GM19025 (cell line): ENCODE measurements around the gene CCDC171.

Experiments used
- ATAC-seq: cut with Tn5 transposase; IDR thresholded peaks from one replicate; pipeline ENCODE4 v1.9.1; 2021; ENCODE audit warnings: mild to moderate bottlenecking, low read depth, moderate library complexity; ENCODE audit not compliant: unreplicated experiment

CCDC171 gene

DNA sequence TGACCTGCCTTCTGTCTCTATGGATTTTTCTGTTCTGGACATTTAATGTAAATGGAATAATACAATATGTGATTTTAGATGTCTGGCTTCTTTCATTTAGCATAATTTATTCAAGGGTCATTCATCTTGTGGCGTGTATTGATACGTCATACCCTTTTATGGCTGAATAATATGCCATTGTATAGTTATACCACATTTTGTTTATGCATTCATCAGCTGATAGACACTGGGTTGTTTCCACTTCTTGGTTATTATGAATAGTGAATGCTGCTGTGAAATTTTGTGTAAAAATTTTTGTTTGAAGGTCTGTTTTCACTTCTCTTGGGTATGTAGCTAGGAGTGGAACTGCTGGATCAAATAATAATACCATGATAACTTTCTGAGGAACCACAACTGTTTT lies 298.9 kb downstream of the CCDC171 start:
- no peak for ATAC-seq

DNA sequence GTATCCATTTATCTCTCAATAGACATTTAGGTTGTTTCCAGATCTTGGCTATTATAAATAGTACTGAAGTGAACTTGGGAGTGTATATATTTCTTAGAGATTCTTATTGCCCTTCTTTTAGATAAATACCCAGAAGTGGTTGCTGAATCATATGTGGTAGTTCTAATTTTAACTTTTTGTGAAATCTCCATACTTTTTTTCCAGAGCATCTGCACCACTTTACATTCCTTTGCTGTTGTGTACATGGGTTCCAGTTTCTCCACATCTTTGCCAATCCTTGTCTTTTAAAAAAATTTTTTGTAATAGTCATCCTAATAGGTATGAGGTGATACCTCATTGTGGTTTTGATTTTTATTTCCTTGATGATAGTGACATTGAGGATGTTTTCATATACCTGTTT lies 303.7 kb downstream of the CCDC171 start:
- ATAC-seq: no peak

DNA sequence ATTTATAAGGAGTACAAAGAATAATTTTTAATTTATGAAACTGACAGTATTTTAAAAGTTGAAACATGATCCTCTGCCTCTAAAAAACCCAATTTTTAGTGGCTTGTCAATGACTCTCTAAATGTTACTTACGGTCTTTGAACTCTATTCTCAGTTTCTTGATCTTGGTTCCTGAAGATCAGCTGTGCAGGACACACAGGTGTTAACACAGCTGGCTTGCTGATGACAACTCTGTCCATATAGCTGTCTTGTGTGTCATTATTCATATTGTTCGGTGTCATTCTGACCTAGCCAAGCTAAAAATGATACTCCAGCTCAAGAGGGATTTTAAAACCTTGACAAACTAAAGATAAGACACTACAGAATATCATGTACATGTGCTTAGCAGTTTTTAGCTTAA lies 314.5 kb downstream of the CCDC171 start:
- no peak for ATAC-seq

DNA sequence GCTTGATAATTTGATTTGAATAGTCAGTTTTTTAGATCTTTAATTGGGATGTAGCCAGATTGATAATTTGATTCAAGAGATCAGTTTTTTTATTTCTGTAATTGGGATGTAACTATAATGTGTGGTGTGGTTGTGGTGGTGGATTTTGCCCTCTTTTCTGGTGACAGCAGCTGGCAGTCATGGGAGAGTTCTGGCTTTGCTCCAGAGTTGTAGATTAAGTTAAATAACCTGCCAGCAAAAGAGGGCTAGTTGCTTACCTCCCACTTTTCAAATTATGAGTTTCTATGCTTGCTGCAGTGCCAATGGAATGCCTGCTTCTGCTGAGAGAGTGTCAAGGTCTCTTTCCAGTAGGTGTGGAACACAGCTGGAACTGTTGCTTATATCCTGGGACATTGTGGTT lies 315.1 kb downstream of the CCDC171 start:
- no peak for ATAC-seq

DNA sequence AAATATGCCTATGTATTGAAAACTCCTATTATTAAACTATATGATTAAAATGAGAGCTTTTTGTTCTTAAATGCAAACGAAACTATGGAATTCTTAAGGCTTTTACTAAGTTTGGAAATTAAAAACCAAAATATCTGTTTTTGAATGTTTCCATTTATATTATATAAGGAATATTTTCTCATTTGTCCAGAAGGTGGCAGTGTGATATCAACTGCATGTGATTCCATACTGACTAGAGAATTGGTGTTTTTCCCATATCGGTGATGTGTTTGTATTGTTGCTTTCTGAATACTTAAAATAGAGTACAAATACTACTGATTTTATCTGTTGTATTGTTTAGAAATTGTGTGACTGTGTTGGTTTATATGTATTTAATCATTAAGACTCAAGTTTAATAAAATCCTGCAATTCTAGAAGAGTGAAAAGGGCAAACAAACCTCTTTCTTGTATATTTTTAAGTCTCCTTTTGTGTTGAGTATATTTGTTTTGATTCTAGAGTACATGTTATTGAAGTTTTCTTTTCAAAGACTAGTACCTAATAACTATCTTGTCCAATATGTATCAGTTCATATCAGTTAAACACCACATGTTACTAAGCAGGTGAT lies 320.8 kb downstream of the CCDC171 start:
- no peak for ATAC-seq

DNA sequence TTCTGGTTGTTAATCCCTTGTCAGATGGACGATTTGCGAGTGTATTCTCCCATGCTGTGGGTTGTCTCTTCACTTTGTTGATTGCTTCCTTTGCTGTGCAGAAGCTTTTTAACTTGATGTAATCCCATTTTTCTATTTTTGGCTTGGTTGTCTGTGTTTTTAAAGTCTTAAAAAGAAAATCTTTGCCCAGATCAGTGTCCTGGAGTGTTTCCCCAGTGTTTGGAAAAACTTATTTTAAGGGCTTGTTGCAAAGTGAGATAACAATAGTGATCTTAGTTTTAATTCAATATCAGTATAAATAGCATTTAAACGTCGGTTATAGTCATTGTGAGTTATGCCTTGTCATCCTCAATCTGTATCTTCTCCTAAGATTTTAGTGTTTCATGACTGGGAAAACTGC lies 329.5 kb downstream of the CCDC171 start:
- no peak for ATAC-seq

DNA sequence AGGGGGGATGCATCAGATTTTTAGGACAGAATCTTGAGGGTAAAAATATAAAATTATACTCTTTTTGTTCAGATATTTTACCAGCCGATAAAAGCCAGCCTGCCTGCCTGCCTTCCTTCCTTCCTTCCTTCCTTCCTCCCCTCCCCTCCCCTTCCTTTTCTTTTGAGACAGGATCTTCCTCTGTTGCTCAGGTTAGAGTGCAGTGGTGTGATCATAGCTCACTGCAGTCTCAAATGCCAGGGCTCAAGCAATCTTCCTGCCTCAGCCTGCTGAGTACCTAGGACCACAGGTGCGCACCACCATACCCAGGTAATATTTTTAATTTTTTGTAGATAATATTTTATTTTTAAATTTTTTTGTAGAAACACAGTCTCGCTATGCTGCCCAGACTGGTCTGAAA lies 330.0 kb downstream of the CCDC171 start:
- no peak for ATAC-seq

DNA sequence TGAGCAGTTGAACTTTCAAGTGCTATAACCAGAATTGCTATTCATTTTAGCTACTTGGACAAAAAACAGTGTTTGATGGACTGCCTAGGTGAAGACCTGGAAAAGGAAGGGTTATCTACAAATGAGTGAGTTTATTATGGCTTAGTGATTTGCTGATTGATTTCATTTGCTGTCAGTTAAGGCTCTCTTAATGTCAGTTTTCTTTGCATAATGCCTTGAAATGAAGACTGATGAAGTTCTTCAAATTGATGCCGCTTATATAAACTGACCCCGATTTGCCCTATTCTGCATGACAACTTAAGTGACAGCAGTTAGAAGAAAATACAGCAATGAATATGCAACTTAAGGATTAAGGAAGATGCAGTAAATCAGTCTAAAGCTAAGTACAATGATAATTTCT lies 332.6 kb downstream of the CCDC171 start:
- no peak for ATAC-seq

DNA sequence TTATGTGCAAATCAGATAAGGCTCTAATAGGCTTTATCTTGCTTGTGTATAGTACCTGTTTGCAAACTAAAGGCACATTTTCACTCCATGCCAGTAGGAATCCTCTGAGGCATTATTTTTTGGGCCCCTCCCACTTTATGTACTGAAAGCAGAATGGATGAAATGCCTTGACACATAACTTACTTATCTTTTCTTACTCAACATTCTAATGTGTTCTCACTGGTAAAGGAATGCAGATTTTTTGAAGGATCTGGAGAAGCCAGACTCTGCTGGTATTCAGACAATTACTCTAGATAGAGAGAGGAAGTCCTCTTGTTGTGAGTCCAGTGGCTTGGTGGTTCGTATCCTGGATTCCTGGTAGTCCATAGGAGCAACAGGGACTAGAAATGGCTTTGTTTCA lies 336.7 kb downstream of the CCDC171 start:
- ATAC-seq: no peak

DNA sequence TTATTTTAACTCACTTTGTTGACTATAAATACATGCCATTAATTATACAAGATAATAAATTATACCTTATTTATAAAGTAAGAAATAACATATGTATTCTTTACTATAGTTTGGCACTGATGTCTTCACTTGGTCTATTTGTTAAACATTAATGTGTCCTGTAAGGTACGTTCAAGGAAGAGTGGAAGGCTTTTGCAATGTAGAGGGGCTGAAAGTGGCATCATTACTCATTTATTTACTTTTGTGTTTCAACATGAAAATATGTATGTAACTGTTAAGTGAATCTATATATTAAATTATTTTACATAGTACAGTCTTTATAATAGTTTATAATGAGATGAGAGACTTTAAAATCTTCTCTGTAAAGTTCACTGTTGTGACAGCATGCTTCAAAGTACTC lies 348.7 kb downstream of the CCDC171 start:
- no peak for ATAC-seq

DNA sequence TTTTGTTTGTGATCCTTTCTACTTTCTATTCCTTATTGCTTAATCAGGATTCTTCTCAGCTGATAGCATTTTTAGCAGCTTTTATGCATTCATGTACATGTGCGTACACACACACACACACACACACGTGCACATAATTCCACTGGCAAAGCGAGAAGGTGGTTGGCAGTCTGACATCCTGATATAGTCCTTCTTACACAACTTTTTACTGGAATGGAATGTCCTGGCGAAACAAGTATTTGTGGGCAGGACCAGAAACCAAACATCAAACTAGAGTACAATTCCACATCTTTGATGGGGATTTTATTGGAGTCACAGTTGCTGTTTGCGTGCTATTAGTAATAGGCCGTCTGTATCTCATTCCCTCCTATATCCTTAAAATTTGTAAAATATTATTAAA lies 356.5 kb downstream of the CCDC171 start:
- no peak for ATAC-seq

DNA sequence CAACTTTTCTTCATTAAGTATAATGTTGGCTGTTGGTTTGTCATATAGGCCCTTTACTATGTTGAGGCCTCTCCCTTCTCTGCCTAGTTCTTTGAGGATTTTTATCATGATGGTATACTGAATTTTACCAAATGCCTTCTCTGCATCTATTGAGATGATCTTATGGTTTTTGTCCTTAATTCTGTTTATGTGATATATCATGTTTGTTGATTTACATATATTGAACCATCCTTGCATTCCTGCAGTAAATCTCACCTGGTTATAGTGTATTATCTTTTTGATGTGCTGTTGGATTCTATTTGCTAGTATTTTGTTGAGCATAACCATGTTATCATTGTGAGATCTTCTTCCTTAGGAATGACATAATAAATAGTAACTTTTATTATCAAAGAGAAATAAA lies 362.9 kb downstream of the CCDC171 start:
- no peak for ATAC-seq

DNA sequence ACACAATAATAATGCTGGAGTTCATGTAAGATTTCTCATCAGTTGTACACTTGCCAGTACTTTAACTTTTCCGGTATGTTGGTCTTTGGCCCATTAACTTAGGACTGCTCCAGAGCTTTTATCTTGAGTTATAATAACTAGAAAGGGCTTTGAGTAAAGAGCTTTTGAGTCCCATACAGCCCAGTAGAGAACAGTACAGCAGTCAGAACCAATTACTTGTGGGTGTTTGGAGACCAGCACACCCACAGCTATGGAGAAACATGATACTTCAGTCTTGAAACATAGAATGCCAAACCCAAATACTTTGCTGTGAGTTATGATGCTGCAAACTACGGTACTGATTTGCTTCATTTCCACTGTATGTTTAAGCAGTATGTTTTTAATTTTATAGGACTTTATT lies 374.3 kb downstream of the CCDC171 start:
- no peak for ATAC-seq

DNA sequence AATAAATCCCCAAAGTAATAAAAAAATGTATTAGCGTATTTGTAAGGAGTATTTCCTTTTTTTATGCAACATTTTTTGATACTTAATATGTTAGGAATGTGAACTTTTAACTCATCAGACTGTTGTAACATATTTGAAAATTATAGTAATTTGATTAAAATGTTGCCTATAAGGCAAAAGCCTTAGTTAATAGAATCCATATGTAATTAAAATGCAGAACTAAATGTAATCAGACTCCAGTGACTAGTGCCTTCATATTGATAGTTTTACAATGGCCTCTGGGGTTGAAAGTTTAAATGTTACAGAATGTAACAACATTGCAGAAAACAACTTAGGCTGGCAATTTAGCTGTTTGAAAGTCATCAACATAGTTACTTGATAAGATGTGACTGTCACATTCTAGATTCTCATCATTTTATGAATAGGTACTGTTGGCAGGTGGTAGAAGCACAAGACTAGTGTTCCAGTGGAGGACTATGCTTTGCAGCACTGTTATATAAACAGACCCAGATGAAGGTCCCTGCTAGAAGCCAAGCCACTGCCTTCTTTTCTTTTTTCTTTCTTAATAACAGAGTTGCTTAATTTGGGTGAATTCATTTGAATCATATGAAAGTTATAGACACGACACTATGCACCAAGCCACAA lies 382.9 kb downstream of the CCDC171 start:
- ATAC-seq: no peak

DNA sequence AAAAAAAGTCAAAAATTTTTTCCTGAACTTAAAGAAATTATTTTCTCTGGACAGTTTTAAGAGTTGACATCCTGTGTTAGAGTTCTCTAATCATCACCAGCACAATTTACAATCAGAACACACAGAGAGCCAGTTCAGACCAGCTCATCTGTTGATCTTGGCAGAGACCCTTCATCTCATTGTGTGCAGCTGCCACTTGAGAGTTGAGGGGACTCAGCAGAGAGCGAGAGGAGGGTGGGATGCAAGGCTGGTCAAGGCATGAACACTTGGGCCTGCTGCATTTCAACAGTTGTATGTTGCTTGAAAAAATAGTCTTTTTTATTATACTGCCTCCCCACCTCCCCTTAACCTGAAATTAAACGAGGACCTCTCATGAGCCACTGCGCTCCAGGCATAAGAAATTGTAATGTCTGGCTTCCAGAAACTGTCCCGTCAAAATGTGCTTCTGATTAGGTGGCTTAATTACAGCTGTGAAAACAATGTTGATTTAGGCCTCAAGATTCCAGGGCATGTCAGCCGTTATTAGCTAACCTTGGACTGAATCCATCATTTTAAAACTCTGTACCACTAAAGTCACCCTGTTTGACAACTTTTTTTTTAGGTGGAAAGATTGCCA lies 383.6 kb downstream of the CCDC171 start:
- ATAC-seq: no peak

DNA sequence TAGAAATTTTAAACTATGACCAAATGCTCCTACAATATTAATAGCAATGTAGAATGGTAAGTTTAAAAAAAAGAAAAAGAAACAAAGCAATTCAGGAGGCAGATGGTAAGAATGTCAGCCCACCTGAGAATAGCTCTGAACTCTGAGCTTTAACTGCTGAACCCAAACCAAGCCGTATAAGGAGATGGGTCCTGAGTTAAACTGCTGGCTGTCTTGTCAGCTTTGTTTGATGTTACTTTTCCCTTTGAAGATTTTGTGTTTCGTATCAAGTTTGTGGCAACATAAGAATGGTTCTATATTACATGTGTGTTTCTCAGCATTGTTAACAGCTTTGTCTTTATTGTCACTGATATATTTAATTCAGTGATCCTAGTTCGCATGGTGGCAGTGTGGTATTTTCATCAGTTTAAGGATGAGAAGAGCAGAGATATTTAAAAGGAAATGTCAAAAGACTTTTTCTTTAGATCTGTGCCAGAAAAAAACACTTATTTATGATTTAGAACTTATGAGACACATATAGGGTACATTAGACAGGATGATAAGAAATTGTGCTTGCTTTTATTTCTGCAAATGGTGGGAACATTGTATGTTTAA lies 390.1 kb downstream of the CCDC171 start:
- ATAC-seq: no peak

DNA sequence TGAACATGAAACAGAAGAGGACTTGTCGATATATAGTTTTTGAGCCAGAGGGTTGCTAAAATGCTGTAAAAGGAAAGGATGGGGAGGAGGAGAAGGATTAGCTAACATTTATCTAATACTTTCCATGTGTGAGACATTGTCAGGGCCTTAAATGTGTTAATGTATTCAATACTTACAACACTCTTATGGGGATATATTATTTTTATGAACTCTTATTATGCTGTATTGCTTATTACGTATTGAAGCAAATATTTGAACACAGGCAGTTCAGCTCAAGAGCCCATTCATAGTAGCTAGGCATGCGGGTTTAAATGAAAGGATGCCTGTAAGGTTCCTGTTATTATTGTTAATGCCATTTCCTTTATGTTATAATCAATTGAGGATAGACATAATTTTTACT lies 391.5 kb downstream of the CCDC171 start:
- ATAC-seq: no peak

DNA sequence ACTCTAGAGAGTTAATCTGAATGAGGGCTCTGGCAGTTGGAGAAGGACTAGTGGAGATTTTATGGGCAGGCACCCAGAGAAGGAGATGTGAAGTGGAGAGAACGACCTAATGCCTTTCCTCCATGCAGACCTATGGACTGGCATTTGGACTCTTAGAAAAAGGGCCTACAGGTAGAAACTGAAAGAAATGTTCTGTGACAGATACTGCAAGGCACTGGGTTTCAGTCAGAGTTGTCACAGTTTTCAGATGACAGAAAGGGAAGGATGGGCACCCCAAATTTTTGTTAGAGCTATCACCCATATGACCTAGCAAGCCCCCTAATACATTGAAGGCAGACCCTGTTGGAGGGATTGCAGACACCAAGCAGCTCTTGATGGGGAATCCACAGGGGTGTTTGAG lies 406.8 kb downstream of the CCDC171 start:
- ATAC-seq: no peak

DNA sequence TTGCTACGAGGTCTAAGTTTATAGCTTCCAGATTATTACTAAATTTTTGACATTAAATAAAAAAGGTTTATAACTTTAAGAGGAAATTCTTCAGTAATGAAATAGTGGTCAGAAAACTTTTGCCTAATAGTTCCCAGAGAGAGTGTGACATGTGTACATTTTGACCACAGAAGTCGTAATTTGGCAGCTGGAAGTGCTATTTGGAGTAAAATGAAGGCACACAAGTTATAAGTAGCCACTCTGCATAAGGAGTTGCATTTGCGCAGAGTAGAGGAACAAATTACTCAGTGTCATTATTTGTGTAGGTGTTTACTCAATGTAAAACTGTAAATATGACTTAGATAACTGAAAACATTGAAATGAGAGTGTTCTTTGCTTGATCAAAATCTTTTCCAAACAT lies 408.4 kb downstream of the CCDC171 start:
- no peak for ATAC-seq

DNA sequence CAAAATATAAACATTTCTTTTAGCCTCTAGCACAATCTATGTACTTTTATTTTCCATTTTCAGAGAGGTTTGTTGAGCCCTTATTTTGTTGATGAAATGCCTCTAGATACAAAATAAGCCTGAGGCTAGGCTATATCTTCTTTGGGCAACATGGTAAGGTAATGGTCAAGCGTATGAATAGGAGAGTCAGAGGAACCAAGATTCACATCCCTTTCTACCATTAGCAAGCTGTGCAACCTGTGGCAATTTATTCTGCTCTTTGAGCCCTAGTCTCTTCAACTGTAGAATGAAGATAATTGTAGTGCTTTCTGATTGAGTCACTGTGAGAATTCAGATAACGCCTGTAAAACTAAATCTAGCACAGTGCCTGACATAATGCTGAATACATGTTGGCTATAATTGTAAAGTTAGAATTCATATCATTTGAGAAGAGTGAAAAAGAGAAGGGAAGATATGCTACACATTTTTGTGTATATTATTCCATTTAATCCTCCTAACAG lies 412.5 kb downstream of the CCDC171 start:
- ATAC-seq: no peak

DNA sequence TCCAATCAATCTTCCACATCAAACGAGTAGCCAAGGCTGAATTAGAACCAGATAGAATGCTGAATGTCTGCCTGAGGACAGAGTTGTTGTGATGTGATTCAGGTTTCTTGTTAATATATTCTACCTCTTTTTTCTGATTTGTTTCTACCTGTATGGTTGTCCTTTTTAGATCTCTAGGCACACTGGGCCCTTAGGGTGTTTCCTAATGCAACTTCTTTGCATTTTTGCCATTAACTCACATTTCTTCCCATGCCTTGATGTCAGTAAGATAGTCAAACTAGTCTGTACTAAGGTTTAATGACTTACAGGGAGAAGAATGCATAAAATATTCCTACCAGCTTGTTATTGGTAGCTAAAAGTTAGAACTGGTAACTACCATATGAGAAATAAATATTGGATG lies 413.6 kb downstream of the CCDC171 start:
- ATAC-seq: no peak

DNA sequence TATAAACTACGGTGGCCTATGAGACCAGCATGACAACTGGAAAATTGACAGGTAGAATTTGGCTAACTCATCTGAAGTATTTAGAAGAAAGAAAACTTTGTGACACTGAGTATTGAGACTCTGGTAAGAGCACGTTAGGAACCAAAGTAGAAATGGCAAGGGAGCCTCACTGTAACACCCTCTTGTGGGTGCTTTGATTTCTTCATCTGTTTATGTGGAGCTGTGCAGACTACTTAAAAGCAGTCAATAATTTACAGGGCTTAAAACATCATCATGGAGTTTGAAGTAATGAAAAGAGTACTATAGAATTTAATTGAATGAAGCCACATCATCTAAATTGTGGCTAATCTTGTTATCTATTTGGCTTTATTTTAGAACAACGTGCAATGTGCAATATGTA lies 414.2 kb downstream of the CCDC171 start:
- ATAC-seq: no peak
